Neural cell (in vitro differentiated cells): Measurements from ENCODE around the gene COLGALT1. TPM values are rescaled to one million over a fixed set of nuclear protein-coding genes. Genes with fewer than 3 reads are reported as not detected.

Experiments
- H2AFZ ChIP-seq: fragments of 200-600, 300-800 bp; sonication (generic), shearing (Covaris generic); 2 replicates; pipeline ENCODE4 v1.6.0; 2014; ENCODE audit warnings: low read depth, mild to moderate bottlenecking, antibody characterized with exemption, low read length, moderate library complexity
- H3F3A ChIP-seq: fragments of 200-600 bp; shearing (Covaris generic); 2 replicates; pipeline ENCODE4 v1.6.1; 2016; ENCODE audit warnings: mild to moderate bottlenecking, moderate library complexity, mixed read lengths, antibody characterized with exemption, low read length; ENCODE audit not compliant: insufficient read depth, poor library complexity, severe bottlenecking
- H3K27ac ChIP-seq: fragments of 200-600, 300-800 bp; sonication (generic), shearing (Covaris generic); 2 replicates; pipeline ENCODE4 v1.5.1; 2014; ENCODE audit warnings: mild to moderate bottlenecking, low read length, moderate library complexity
- H3K27me3 ChIP-seq: fragments of 300-800, 200-600 bp; sonication (generic), shearing (Covaris generic); 2 replicates; pipeline ENCODE4 v1.6.0; 2014; ENCODE audit warnings: mild to moderate bottlenecking, low read depth, low read length, moderate library complexity; ENCODE audit not compliant: insufficient read depth
- H3K36me3 ChIP-seq: fragments of 300-800, 200-600 bp; sonication (generic), shearing (Covaris generic); 2 replicates; pipeline ENCODE4 v1.5.1; 2014; ENCODE audit warnings: mild to moderate bottlenecking, antibody characterized with exemption, low read length, moderate library complexity; ENCODE audit not compliant: insufficient read depth
- H3K4me2 ChIP-seq: fragments of 300-800, 200-600 bp; sonication (generic), shearing (Covaris generic); 2 replicates; pipeline ENCODE4 v1.6.0; 2014; ENCODE audit warnings: mild to moderate bottlenecking, low read length
- H3K4me3 ChIP-seq: fragments of 300-800, 200-600 bp; sonication (generic), shearing (Covaris generic); 2 replicates; pipeline ENCODE4 v1.5.1; 2014; ENCODE audit warnings: mild to moderate bottlenecking, low read length, moderate library complexity
- H3K79me2 ChIP-seq: fragments of 200-600 bp; shearing (Covaris generic); replicated peaks from 2 replicates; pipeline ENCODE4 v1.6.0; 2014; ENCODE audit warnings: mild to moderate bottlenecking, low read length, moderate library complexity; ENCODE audit not compliant: insufficient read depth
- H3K9ac ChIP-seq: fragments of 300-800, 200-600 bp; sonication (generic), shearing (Covaris generic); 2 replicates; pipeline ENCODE4 v1.6.1; 2016; ENCODE audit warnings: mild to moderate bottlenecking, low read length, mixed read lengths
- H3K9me2 ChIP-seq: fragments of 200-600 bp; shearing (Covaris generic); 2 replicates; pipeline ENCODE4 v1.6.1; 2016; ENCODE audit warnings: mild to moderate bottlenecking, low read length, mixed read lengths; ENCODE audit not compliant: insufficient read depth
- H3K9me3 ChIP-seq: fragments of 200-600, 300-800 bp; sonication (generic), shearing (Covaris generic); 2 replicates; pipeline ENCODE4 v1.6.1; 2016; ENCODE audit warnings: mild to moderate bottlenecking, mixed run types, low read length, moderate library complexity, mixed read lengths
- H4K20me1 ChIP-seq: fragments of 200-600 bp; shearing (Covaris generic); 2 replicates; pipeline ENCODE4 v1.6.1; 2016; ENCODE audit warnings: mild to moderate bottlenecking, mixed run types; ENCODE audit not compliant: insufficient read depth
- EP300 ChIP-seq: fragments of 450-650 bp; conservative IDR thresholded peaks from 2 replicates; pipeline ENCODE4 v1.6.1; 2014; ENCODE audit warnings: antibody characterized with exemption, mild to moderate bottlenecking, moderate library complexity; ENCODE audit not compliant: poor library complexity, severe bottlenecking
- EZH2 ChIP-seq: fragments of 200-600, 300-800 bp; shearing (Covaris generic), sonication (generic); IDR thresholded peaks from 2 replicates; pipeline ENCODE4 v1.6.1; 2014; ENCODE audit warnings: antibody characterized with exemption, low read length, borderline replicate concordance, mild to moderate bottlenecking; ENCODE audit not compliant: insufficient read depth, poor library complexity, severe bottlenecking
- MXI1 ChIP-seq: fragments of 450-650 bp; conservative IDR thresholded peaks from 2 replicates; pipeline ENCODE4 v1.6.1; 2014; ENCODE audit warnings: antibody characterized with exemption, mild to moderate bottlenecking; ENCODE audit not compliant: poor library complexity, severe bottlenecking
- SMC3 ChIP-seq: fragments of 450-650 bp; conservative IDR thresholded peaks from 2 replicates; pipeline ENCODE4 v1.6.1; 2014; ENCODE audit warnings: antibody characterized with exemption, mild to moderate bottlenecking, moderate library complexity; ENCODE audit not compliant: poor library complexity
- polyA plus RNA-seq: library from polyadenylated mRNA; depleted of rRNA; stranded (reverse); fragments of >200 nt; gene quantifications from 2 replicates; pipeline ENCODE4 v1.2.3, GENCODE V29; 2014
- TF ChIP-seq, protein P1 (sequence below): IDR thresholded peaks from 2 replicates; pipeline ENCODE4 v1.6.1; 2012; ENCODE audit warnings: borderline replicate concordance
- TF ChIP-seq, protein P2 (sequence below): fragments of 450-650 bp; IDR thresholded peaks from 2 replicates; pipeline ENCODE4 v1.5.1; 2014; ENCODE audit warnings: antibody characterized with exemption, mild to moderate bottlenecking, moderate library complexity; ENCODE audit not compliant: poor library complexity, severe bottlenecking

Gene COLGALT1
- polyA plus RNA-seq, 1 donor from 2014 or later = 18.8 TPM

DNA sequence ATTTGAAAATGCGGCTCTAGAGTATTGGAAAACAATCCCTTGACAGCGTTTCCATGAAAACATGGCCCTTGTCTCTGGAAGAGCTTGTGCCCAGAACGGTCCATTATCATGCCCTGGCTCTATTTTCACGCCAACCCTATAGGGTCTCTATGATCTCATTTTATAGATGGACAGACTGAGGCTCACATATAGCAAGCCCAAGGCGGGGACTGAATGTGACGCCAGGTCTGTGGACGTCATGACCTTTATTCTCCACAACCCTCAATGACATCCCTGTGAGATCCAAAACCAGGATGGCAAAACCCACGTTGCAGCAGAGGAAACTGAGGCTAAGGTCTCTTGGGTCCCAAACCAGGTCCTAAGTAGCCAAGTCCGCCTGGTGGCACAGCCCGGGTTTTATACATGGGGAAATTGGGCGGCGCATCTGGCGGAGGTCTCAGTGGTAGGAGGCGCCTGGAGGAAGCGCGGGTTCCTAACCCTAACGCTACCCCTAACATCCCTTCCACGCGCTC, 425 bp upstream of the COLGALT1 start:
- Histone ChIP-seq H3K36me3 (no peaks in the 10 kb centered on the region), H3K9ac (peak overlapping the region; percentile 68), H3K79me2 (no peaks in the 10 kb centered on the region), H3K9me3 (no peaks in the 10 kb centered on the region), H3K27me3 (no peaks in the 10 kb centered on the region), H3K4me2 (peak overlapping the region; percentile 25), H4K20me1 (no peaks in the 10 kb centered on the region), H3F3A (no peaks in the 10 kb centered on the region), H3K4me3 (peak overlapping the region; percentile 99), H2AFZ (peak overlapping the region; percentile 51), H3K27ac (no peak overlapping the region), H3K9me2 (no peaks in the 10 kb centered on the region)
- TF ChIP-seq EP300 (no peak), EZH2 (no peak), SMC3 (no peak)
- TF ChIP-seq, protein P1, sequence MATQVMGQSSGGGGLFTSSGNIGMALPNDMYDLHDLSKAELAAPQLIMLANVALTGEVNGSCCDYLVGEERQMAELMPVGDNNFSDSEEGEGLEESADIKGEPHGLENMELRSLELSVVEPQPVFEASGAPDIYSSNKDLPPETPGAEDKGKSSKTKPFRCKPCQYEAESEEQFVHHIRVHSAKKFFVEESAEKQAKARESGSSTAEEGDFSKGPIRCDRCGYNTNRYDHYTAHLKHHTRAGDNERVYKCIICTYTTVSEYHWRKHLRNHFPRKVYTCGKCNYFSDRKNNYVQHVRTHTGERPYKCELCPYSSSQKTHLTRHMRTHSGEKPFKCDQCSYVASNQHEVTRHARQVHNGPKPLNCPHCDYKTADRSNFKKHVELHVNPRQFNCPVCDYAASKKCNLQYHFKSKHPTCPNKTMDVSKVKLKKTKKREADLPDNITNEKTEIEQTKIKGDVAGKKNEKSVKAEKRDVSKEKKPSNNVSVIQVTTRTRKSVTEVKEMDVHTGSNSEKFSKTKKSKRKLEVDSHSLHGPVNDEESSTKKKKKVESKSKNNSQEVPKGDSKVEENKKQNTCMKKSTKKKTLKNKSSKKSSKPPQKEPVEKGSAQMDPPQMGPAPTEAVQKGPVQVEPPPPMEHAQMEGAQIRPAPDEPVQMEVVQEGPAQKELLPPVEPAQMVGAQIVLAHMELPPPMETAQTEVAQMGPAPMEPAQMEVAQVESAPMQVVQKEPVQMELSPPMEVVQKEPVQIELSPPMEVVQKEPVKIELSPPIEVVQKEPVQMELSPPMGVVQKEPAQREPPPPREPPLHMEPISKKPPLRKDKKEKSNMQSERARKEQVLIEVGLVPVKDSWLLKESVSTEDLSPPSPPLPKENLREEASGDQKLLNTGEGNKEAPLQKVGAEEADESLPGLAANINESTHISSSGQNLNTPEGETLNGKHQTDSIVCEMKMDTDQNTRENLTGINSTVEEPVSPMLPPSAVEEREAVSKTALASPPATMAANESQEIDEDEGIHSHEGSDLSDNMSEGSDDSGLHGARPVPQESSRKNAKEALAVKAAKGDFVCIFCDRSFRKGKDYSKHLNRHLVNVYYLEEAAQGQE = no peak
- TF ChIP-seq, protein P2, sequence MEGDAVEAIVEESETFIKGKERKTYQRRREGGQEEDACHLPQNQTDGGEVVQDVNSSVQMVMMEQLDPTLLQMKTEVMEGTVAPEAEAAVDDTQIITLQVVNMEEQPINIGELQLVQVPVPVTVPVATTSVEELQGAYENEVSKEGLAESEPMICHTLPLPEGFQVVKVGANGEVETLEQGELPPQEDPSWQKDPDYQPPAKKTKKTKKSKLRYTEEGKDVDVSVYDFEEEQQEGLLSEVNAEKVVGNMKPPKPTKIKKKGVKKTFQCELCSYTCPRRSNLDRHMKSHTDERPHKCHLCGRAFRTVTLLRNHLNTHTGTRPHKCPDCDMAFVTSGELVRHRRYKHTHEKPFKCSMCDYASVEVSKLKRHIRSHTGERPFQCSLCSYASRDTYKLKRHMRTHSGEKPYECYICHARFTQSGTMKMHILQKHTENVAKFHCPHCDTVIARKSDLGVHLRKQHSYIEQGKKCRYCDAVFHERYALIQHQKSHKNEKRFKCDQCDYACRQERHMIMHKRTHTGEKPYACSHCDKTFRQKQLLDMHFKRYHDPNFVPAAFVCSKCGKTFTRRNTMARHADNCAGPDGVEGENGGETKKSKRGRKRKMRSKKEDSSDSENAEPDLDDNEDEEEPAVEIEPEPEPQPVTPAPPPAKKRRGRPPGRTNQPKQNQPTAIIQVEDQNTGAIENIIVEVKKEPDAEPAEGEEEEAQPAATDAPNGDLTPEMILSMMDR = no peak

DNA sequence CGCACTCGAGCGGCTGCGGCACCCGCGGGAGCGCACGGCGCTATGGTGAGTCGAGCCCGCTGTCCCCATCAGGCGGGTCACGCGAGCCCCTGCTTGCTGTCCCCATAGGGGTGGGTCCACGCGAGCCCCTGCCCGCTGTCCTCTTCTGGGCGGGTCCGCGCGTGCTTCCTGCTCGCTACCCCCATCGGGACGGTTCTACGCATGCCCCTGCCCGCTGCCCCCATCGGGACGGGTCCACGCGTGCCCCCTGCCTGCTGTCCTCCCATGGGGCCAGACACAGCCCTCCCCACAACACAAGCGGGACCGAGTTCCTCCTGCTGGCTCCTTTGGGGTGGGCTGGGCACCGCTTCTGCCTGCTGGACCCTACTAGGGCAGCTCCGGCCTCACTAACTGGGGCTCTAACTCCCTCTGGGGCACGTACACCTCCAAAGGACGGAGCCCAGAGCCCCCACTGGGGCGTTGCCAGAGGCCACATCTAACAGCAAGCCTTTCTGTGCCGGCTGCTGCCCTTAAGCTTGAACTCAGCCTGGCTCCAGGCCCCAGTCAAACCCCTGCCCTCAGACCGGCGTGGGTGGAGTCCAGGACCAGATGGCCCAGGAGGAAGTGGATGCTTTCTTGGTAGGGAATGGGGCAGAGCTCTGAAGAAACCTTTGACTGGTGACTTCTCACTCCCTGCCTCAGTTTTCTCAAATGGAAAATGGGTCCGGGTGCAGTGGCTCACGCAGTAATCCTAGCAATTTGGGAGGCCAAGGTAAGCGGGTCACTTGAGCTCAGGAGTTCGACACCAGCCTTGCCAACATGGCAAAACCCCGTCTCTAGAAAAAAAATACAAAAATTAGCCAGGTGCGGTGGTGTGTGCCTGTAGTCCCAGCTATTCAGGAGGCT, 722 bp downstream of the COLGALT1 start:
- peak; percentile 81 for TF ChIP-seq MXI1
- no peak for TF ChIP-seq SMC3
- TF ChIP-seq, protein P2 = peak; percentile 13
- H3K4me3 ChIP-seq = peak overlapping the region; percentile 99
- peak overlapping the region; percentile 54 for H3K4me2 ChIP-seq
- H3F3A ChIP-seq = no peaks in the 10 kb centered on the region
- no peak overlapping the region for H3K27ac ChIP-seq
- H3K79me2 ChIP-seq = no peaks in the 10 kb centered on the region
- H4K20me1 ChIP-seq = no peaks in the 10 kb centered on the region
- H3K9me3 ChIP-seq = no peaks in the 10 kb centered on the region
- no peaks in the 10 kb centered on the region for H3K36me3 ChIP-seq
- no peaks in the 10 kb centered on the region for H3K9me2 ChIP-seq
- H3K27me3 ChIP-seq = no peaks in the 10 kb centered on the region
- peak overlapping the region; percentile 51 for H2AFZ ChIP-seq
- H3K9ac ChIP-seq = peak overlapping the region; percentile 68
